HepG2 (cell line): ENCODE results near the gene RASA2.

Experiments used
- ARHGAP35 ChIP-seq: sonication (generic); formaldehyde crosslinking; IDR thresholded peaks from 2 replicates; pipeline ENCODE4 v1.9.0; 2022; ENCODE audit warnings: mild to moderate bottlenecking, inconsistent platforms, moderate library complexity, missing genetic modification reagents, borderline replicate concordance
- EZH2 ChIP-seq: conservative IDR thresholded peaks from 2 replicates; pipeline ENCODE4 v1.6.1; 2012; ENCODE audit warnings: mild to moderate bottlenecking, low read depth, low read length, moderate library complexity
- JUND ChIP-seq: sonication (generic); formaldehyde crosslinking; IDR thresholded peaks from 2 replicates; pipeline ENCODE4 v1.8.0; 2022; ENCODE audit warnings: mild to moderate bottlenecking, missing genetic modification reagents
- KLF13 ChIP-seq: sonication (generic); formaldehyde crosslinking; IDR thresholded peaks from 2 replicates; pipeline ENCODE4 v1.4.0; 2020; ENCODE audit warnings: mild to moderate bottlenecking, missing genetic modification reagents
- NBN ChIP-seq: fragments of 450-650 bp; conservative IDR thresholded peaks from 2 replicates; pipeline ENCODE4 v1.6.1; 2017
- NFYB ChIP-seq: sonication (generic); formaldehyde crosslinking; IDR thresholded peaks from 2 replicates; pipeline ENCODE4 v1.4.0; 2020; ENCODE audit warnings: missing genetic modification reagents
- PCBP1 ChIP-seq: fragments of 200-400 bp; formaldehyde crosslinking; IDR thresholded peaks from 2 replicates; pipeline ENCODE4 v1.6.1; 2017; ENCODE audit warnings: mild to moderate bottlenecking, low read depth, low read length, borderline replicate concordance
- RBM22 ChIP-seq: fragments of 200-400 bp; formaldehyde crosslinking; optimal IDR thresholded peaks from 2 replicates; pipeline ENCODE3; 2017; ENCODE audit warnings: mild to moderate bottlenecking, low read length, moderate library complexity
- TAF1 ChIP-seq: sonication (generic); formaldehyde crosslinking; IDR thresholded peaks from 2 replicates; pipeline ENCODE4 v1.4.0; 2020; ENCODE audit warnings: missing genetic modification reagents
- ZNF30 ChIP-seq: sonication (generic); formaldehyde crosslinking; IDR thresholded peaks from 2 replicates; pipeline ENCODE4 v1.5.0; 2020; ENCODE audit warnings: mild to moderate bottlenecking, missing genetic modification reagents
- ZNF33B ChIP-seq: sonication (generic); formaldehyde crosslinking; IDR thresholded peaks from 2 replicates; pipeline ENCODE4 v1.5.1; 2020; ENCODE audit warnings: mild to moderate bottlenecking, missing genetic modification reagents
- ZNF672 ChIP-seq: sonication (generic); formaldehyde crosslinking; IDR thresholded peaks from 2 replicates; pipeline ENCODE4 v1.8.1; 2022; ENCODE audit warnings: missing genetic modification reagents
- TF ChIP-seq, protein P1 (sequence below): sonication (generic); formaldehyde crosslinking; IDR thresholded peaks from 2 replicates; pipeline ENCODE4 v1.4.0; 2020; ENCODE audit warnings: missing genetic modification reagents, borderline replicate concordance
- TF ChIP-seq, protein P2 (sequence below): sonication (generic); formaldehyde crosslinking; IDR thresholded peaks from 2 replicates; pipeline ENCODE4 v1.4.0; 2020; ENCODE audit warnings: missing genetic modification reagents

DNA sequence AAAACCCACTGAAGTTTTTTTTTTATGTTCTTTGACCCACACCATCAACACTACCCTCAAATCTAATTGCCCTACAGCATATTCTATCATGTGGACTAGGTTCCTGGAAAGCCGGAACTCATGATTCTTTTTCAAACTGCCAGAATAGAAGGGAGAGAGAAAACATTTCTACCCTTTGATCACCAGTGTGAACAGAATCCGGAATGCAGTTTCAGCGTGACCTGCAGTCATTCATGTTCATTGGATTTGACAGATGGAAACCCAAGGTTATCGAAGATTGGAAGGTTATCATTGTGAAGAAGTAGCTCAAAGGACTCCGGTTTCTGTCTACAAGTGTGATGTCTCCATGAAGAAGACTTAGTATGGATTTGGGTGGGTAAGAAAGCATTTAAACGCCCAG, 39.4 kb upstream of the RASA2 start:
- no peak for TF ChIP-seq ZNF672 (CRISPR knock-in tag)
- TF ChIP-seq ARHGAP35 (CRISPR knock-in tag): no peak
- no peak for TF ChIP-seq KLF13
- TF ChIP-seq PCBP1: no peak
- no peak for TF ChIP-seq ZNF30
- TF ChIP-seq, protein P1, sequence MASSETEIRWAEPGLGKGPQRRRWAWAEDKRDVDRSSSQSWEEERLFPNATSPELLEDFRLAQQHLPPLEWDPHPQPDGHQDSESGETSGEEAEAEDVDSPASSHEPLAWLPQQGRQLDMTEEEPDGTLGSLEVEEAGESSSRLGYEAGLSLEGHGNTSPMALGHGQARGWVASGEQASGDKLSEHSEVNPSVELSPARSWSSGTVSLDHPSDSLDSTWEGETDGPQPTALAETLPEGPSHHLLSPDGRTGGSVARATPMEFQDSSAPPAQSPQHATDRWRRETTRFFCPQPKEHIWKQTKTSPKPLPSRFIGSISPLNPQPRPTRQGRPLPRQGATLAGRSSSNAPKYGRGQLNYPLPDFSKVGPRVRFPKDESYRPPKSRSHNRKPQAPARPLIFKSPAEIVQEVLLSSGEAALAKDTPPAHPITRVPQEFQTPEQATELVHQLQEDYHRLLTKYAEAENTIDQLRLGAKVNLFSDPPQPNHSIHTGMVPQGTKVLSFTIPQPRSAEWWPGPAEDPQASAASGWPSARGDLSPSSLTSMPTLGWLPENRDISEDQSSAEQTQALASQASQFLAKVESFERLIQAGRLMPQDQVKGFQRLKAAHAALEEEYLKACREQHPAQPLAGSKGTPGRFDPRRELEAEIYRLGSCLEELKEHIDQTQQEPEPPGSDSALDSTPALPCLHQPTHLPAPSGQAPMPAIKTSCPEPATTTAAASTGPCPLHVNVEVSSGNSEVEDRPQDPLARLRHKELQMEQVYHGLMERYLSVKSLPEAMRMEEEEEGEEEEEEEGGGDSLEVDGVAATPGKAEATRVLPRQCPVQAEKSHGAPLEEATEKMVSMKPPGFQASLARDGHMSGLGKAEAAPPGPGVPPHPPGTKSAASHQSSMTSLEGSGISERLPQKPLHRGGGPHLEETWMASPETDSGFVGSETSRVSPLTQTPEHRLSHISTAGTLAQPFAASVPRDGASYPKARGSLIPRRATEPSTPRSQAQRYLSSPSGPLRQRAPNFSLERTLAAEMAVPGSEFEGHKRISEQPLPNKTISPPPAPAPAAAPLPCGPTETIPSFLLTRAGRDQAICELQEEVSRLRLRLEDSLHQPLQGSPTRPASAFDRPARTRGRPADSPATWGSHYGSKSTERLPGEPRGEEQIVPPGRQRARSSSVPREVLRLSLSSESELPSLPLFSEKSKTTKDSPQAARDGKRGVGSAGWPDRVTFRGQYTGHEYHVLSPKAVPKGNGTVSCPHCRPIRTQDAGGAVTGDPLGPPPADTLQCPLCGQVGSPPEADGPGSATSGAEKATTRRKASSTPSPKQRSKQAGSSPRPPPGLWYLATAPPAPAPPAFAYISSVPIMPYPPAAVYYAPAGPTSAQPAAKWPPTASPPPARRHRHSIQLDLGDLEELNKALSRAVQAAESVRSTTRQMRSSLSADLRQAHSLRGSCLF: no peak
- TF ChIP-seq, protein P2, sequence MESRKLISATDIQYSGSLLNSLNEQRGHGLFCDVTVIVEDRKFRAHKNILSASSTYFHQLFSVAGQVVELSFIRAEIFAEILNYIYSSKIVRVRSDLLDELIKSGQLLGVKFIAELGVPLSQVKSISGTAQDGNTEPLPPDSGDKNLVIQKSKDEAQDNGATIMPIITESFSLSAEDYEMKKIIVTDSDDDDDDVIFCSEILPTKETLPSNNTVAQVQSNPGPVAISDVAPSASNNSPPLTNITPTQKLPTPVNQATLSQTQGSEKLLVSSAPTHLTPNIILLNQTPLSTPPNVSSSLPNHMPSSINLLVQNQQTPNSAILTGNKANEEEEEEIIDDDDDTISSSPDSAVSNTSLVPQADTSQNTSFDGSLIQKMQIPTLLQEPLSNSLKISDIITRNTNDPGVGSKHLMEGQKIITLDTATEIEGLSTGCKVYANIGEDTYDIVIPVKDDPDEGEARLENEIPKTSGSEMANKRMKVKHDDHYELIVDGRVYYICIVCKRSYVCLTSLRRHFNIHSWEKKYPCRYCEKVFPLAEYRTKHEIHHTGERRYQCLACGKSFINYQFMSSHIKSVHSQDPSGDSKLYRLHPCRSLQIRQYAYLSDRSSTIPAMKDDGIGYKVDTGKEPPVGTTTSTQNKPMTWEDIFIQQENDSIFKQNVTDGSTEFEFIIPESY (CRISPR knock-in tag): no peak
- TF ChIP-seq NFYB (CRISPR knock-in tag): no peak
- TF ChIP-seq EZH2: no peak
- peak; percentile 34 for TF ChIP-seq RBM22
- no peak for TF ChIP-seq TAF1 (CRISPR knock-in tag)
- no peak for TF ChIP-seq NBN
- TF ChIP-seq JUND (CRISPR knock-in tag): no peak
- no peak for TF ChIP-seq ZNF33B (CRISPR knock-in tag)
